ENCODE results near the gene SH2D7. TPM values are rescaled to one million over a fixed set of nuclear protein-coding genes. Genes with fewer than 3 reads are reported as not detected.
A peak's percentile ranks its signal among the peaks of the same experiment; 100 is the strongest.

Gene SH2D7
- total RNA-seq, 1 experiment from 2014 or later, result not detected

- peak overlapping the region; percentile 58; the same call in 1 of the 2 replicates for H3K27ac ChIP-seq (ENCODE audit: low read length)
- no peak for ATAC-seq
- H3K27me3 ChIP-seq (ENCODE audit: control insufficient read depth, insufficient read depth, low read length), result no peaks in the 10 kb centered on the region
- no TSS peak for BruUV-seq (replicated peaks)
- CTCF ChIA-PET, result no interaction called here
- POLR2A ChIA-PET, result interaction anchor here (0.6 to 0.7 kb wide), 2 partner anchors 47 to 72 kb away, joined by 7 read pairs; partner anchors contain the start of gene CIB2
- H3K4me3 ChIP-seq (ENCODE audit: low read depth in 2 of 2, low read length in 2 of 2), result no peak overlapping the region
- intact Hi-C loops (cut with micrococcal nuclease; ENCODE audit: unreplicated experiment) (no loop called here), in situ Hi-C loops (cut with HindIII; ENCODE audit: low pct_unique_long_range_greater_than_20kb, low sequenced_read_pairs) (no loop called here)
- no peak for DNase-seq (ENCODE audit: low read depth, low spot score)
- H3K9me3 ChIP-seq (ENCODE audit: control insufficient read depth, insufficient read depth, low read depth, low read length), result no peaks in the 10 kb centered on the region
- no peak for TF ChIP-seq SIN3A (IDR thresholded peaks at IDR 0.05; ENCODE audit: borderline replicate concordance, insufficient read depth, low read depth, low read length)
- no peak for TF ChIP-seq POLR2AphosphoS5 (IDR thresholded peaks at IDR 0.05; ENCODE audit: low read depth, low read length)
- H3K36me3 ChIP-seq (ENCODE audit: control insufficient read depth, insufficient read depth, low read length), result no peaks in the 10 kb centered on the region
- H3K4me1 ChIP-seq (ENCODE audit: control insufficient read depth, insufficient read depth, low read length), result peaks cover 64% of the 10 kb centered on the region
Observed at GRCh38 chr15:78059110-78059839, 33.1 kb upstream of the SH2D7 start.

- in situ Hi-C loops (cut with HindIII; ENCODE audit: low pct_unique_long_range_greater_than_20kb, low sequenced_read_pairs) (no loop called here), intact Hi-C loops (cut with micrococcal nuclease; ENCODE audit: unreplicated experiment) (no loop called here)
- Histone ChIP-seq H3K27ac (ENCODE audit: low read length) (peak overlapping the region; percentile 10; the same call in 1 of the 2 replicates), H3K27me3 (ENCODE audit: control insufficient read depth, insufficient read depth, low read length) (no peaks in the 10 kb centered on the region), H3K36me3 (ENCODE audit: control insufficient read depth, insufficient read depth, low read length) (no peaks in the 10 kb centered on the region), H3K9me3 (ENCODE audit: control insufficient read depth, insufficient read depth, low read depth, low read length) (no peaks in the 10 kb centered on the region), H3K4me1 (ENCODE audit: control insufficient read depth, insufficient read depth, low read length) (peaks cover 73% of the 10 kb centered on the region), H3K4me3 (ENCODE audit: low read depth in 2 of 2, low read length in 2 of 2) (no peak overlapping the region)
- TF ChIP-seq SIN3A (IDR thresholded peaks at IDR 0.05; ENCODE audit: borderline replicate concordance, insufficient read depth, low read depth, low read length) (no peak), CTCF (IDR thresholded peaks at IDR 0.05) (no peak), REST (IDR thresholded peaks at IDR 0.05; ENCODE audit: insufficient read depth in 1 of 2, low read depth in 2 of 2, low read length in 1 of 2) (no peak), POLR2AphosphoS5 (IDR thresholded peaks at IDR 0.05; ENCODE audit: low read depth, low read length) (no peak), TCF7L2 (IDR thresholded peaks at IDR 0.05; ENCODE audit: low read depth, low read length) (no peak)
- ATAC-seq (no peak), DNase-seq (ENCODE audit: low read depth, low spot score) (no peak)
- POLR2A ChIA-PET, result interaction anchor here (0.7 kb wide), 1 partner anchor 10 kb away, joined by 5 read pairs; no protein-coding TSS in a partner anchor
- BruUV-seq (replicated peaks), result no TSS peak
- CTCF ChIA-PET, result no interaction called here
Observed at GRCh38 chr15:78060232-78060631, 32.1 kb upstream of the SH2D7 start.

- POLR2A ChIA-PET, result no interaction called here
- Histone ChIP-seq H3K36me3 (ENCODE audit: control insufficient read depth, insufficient read depth, low read length) (no peaks in the 10 kb centered on the region), H3K9me3 (ENCODE audit: control insufficient read depth, insufficient read depth, low read depth, low read length) (no peaks in the 10 kb centered on the region), H3K27ac (ENCODE audit: low read length) (peak overlapping the region; percentile 83), H3K4me3 (ENCODE audit: low read depth in 2 of 2, low read length in 2 of 2) (peak overlapping the region in 1 of 2 experiments; percentile 23; a peak in 1 of 4 replicates), H3K27me3 (ENCODE audit: control insufficient read depth, insufficient read depth, low read length) (no peaks in the 10 kb centered on the region), H3K4me1 (ENCODE audit: control insufficient read depth, insufficient read depth, low read length) (peaks cover 84% of the 10 kb centered on the region)
- in situ Hi-C loops (cut with HindIII; ENCODE audit: low pct_unique_long_range_greater_than_20kb, low sequenced_read_pairs), result no loop called here
- BruUV-seq (replicated peaks), result no TSS peak
- DNase-seq (ENCODE audit: low read depth, low spot score) (no peak), ATAC-seq (peak; percentile 61)
- CTCF ChIA-PET, result interaction anchor here (0.7 kb wide), 1 partner anchor 122 kb away, joined by 3 read pairs; no protein-coding TSS in a partner anchor
- intact Hi-C loops (cut with micrococcal nuclease; ENCODE audit: unreplicated experiment), result no loop called here
- TF ChIP-seq POLR2AphosphoS5 (IDR thresholded peaks at IDR 0.05; ENCODE audit: low read depth, low read length) (no peak), TCF7L2 (IDR thresholded peaks at IDR 0.05; ENCODE audit: low read depth, low read length) (0 out of 2 replicates have a peak, but pooled peaks have one; percentile 28)
Observed at GRCh38 chr15:78061963-78062427, 30.4 kb upstream of the SH2D7 start.

Data from Panc1 (cell line).